ENCODE measurements around the gene CTDP1. TPM values are rescaled to one million over a fixed set of nuclear protein-coding genes. Genes with fewer than 3 reads are reported as not detected.

The CTDP1 gene
- total RNA-seq, 1 experiment from 2014 or later, result 33.7 TPM

DNA sequence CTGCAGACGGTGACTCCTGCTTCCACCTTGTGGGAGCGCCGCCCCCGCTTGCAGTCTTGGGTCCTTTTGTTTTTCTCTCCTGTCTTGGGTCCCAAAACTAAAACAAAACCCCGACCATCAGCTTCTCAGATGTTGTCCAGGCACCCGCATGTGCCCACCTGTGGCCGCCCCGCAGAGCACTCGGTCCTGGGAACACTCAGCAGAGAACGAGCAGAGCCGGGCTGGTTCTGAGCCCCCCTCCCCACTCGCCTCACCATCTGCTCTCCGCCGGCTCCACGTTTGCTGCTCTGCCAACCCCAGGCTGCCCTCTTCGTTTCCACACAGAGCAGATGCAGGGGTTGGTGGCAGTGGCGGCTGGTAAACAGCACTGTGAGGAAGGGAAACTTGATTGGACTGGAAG is 38.5 kb downstream of the CTDP1 start:
- H2AK5ac ChIP-seq (ENCODE audit: insufficient read length, low read length), result no peak overlapping the region
- Mint-ChIP-seq H3K9me3 (no peaks in the 10 kb centered on the region), H3K27me3 (ENCODE audit: low read depth) (no peaks in the 10 kb centered on the region), H3K27ac (no peak overlapping the region; a peak in 1 of 7 replicates), H3K36me3 (ENCODE audit: insufficient read depth in 1 of 3, low read depth in 3 of 3) (peaks cover 43 to 65% (median 55%) of the 10 kb centered on the region in 3 experiments), H3K4me3 (no peak overlapping the region), H3K4me1 (no peaks in the 10 kb centered on the region)
- H2BK20ac ChIP-seq (ENCODE audit: low read depth, low read length, poor library complexity, severe bottlenecking), result no peak overlapping the region
- H3K9ac ChIP-seq (ENCODE audit: extremely low read depth, insufficient read length, low read length), result no peak overlapping the region
- H3K18ac ChIP-seq (ENCODE audit: insufficient read length, low read depth, low read length), result no peak overlapping the region
- H3K23me2 ChIP-seq (ENCODE audit: insufficient read length, low read depth, low read length, poor library complexity, severe bottlenecking), result no peaks in the 10 kb centered on the region
- H3K4me1 ChIP-seq (ENCODE audit: insufficient read depth, low read length), result no peaks in the 10 kb centered on the region
- no peak overlapping the region for H3K4ac ChIP-seq (ENCODE audit: low read depth, low read length)
- H3K14ac ChIP-seq (ENCODE audit: insufficient read depth, low read length), result no peak overlapping the region
- H4K20me1 ChIP-seq (ENCODE audit: control insufficient read depth, insufficient read depth, insufficient read length), result peaks cover 3% of the 10 kb centered on the region
- H2BK15ac ChIP-seq (ENCODE audit: low read depth, low read length), result no peak overlapping the region
- H3K27me3 ChIP-seq (ENCODE audit: insufficient read depth, low read length), result no peaks in the 10 kb centered on the region
- H3K23ac ChIP-seq (ENCODE audit: insufficient read length, low read depth, low read length), result no peak overlapping the region
- DNase-seq, result no peak
- no peak overlapping the region for H2BK120ac ChIP-seq (ENCODE audit: low read depth, low read length, poor library complexity, severe bottlenecking)
- no peak for TF ChIP-seq CTCF (conservative IDR thresholded peaks at IDR 0.05)
- no peak overlapping the region for H4K5ac ChIP-seq (ENCODE audit: insufficient read length, low read depth, low read length)
- no peak overlapping the region for H4K8ac ChIP-seq (replicated peaks; ENCODE audit: insufficient read length, low read depth, low read length)
- H3K79me1 ChIP-seq (ENCODE audit: insufficient read depth, low read depth, low read length, poor library complexity, severe bottlenecking), result peaks cover 2% of the 10 kb centered on the region
- no peak overlapping the region for H2BK12ac ChIP-seq (ENCODE audit: insufficient read length, low read depth, low read length)
- H3K27ac ChIP-seq (ENCODE audit: insufficient read length, low read depth, low read length), result no peak overlapping the region
- H3K79me2 ChIP-seq (ENCODE audit: insufficient read depth, low read length), result no peaks in the 10 kb centered on the region
- H4K91ac ChIP-seq (ENCODE audit: insufficient read length, low read depth, low read length), result no peak overlapping the region
- no peak overlapping the region for H3T11ph ChIP-seq (ENCODE audit: low read length)
- H3K4me2 ChIP-seq (ENCODE audit: insufficient read depth, insufficient read length, low read length), result no peak overlapping the region
- H2BK5ac ChIP-seq (ENCODE audit: insufficient read length, low read length), result no peak overlapping the region
- no peak overlapping the region for H2AFZ ChIP-seq (ENCODE audit: low read length)
- no peaks in the 10 kb centered on the region for H3K9me3 ChIP-seq (ENCODE audit: control insufficient read depth, low read depth, low read length)
- no CpG with 5 or more reads among the region's 17 CpGs for WGBS (ENCODE audit: extremely low coverage, insufficient read length, low lambda C conversion rate)
- no peak overlapping the region for H3K56ac ChIP-seq (ENCODE audit: insufficient read length, low read depth, low read length)

Measured in H9 (cell line).